Lower leg skin (tissue), 3 donors: Measurements from ENCODE around the gene KLF7.

Experiments
- CTCF ChIP-seq, 3 donors: fragments of 450-650 bp; IDR thresholded peaks; one replicate each; pipeline ENCODE4 v1.5.1; 2016; ENCODE audit warnings: antibody characterized with exemption in 3 of 3, mild to moderate bottlenecking in 3 of 3, moderate library complexity in 2 of 3
- POLR2A ChIP-seq, 2 donors: fragments of 450-650 bp; IDR thresholded peaks; one replicate each; pipeline ENCODE4 v1.6.1; 2016 to 2017; ENCODE audit warnings: antibody characterized with exemption in 2 of 2, mild to moderate bottlenecking in 1 of 2, moderate library complexity in 1 of 2

GRCh38 chr2:207203056-207203455 is 37.3 kb upstream of the KLF7 start:
- TF ChIP-seq CTCF (IDR thresholded peaks at IDR 0.05) (no peak), POLR2A (IDR thresholded peaks at IDR 0.05) (no peak)
